ENCODE data around the gene VLDLR.

- TF ChIP-seq CTCF (IDR thresholded peaks at IDR 0.05) (no peak), POLR2A (IDR thresholded peaks at IDR 0.05) (no peak), EP300 (IDR thresholded peaks at IDR 0.05) (no peak)
These were observed 38.1 kb upstream of the VLDLR start for GRCh38 chr9:2583308-2584013.
